Measurements from ENCODE around the gene NRL. TPM values are rescaled to one million over a fixed set of nuclear protein-coding genes. Genes with fewer than 3 reads are reported as not detected.

The NRL gene
- total RNA-seq, 2 donors from 2014 or later, result 4.3 to 4.7 TPM

- TF ChIP-seq POLR2A (IDR thresholded peaks at IDR 0.05), result no peak
- TF ChIP-seq POLR2AphosphoS5 (IDR thresholded peaks at IDR 0.05), result peak; percentile 54
- peak in 2 of 4 experiments; percentile 23 to 35 for TF ChIP-seq CTCF (IDR thresholded peaks at IDR 0.05)
- Histone ChIP-seq H3K27ac (peak within 1 kb of the TSS; percentile 93 to 98), H3K9me3 (no peaks in the 10 kb centered on the region), H3K27me3 (replicated peaks; ENCODE audit: insufficient read depth) (no peaks in the 10 kb centered on the region), H3K4me3 (peak within 1 kb of the TSS; percentile 66 to 93), H3K4me1 (replicated peaks) (no peaks in the 10 kb centered on the region), H3K36me3 (no peaks in the 10 kb centered on the region)
- under 1% methylated on average over 67 of the region's 68 CpGs for WGBS
- intact Hi-C loops (cut with DNase I), result loop anchor here (2.0 to 5.0 kb wide), 3 partner anchors 21 to 1592 kb away; partner anchors contain the start of genes DCAF11 and NRL
- DNase-seq (ENCODE audit: low spot score), result peak; percentile 89
Observed at GRCh38 chr14:24093901-24094840, 20.6 kb downstream of the NRL start, which contains the start of gene PCK2. Gene PCK2 (plus strand): TSS chr14:24094311. CDS start chr14:24094406, 95 bp downstream.

GRCh38 chr14:24093207-24093900 is 21.4 kb downstream of the NRL start:
- peak overlapping the region; percentile 66 to 93 for H3K4me3 ChIP-seq
- no peaks in the 10 kb centered on the region for H3K4me1 ChIP-seq (replicated peaks)
- TF ChIP-seq POLR2A (IDR thresholded peaks at IDR 0.05), result no peak
- TF ChIP-seq CTCF (IDR thresholded peaks at IDR 0.05), result no peak
- no peak for TF ChIP-seq POLR2AphosphoS5 (IDR thresholded peaks at IDR 0.05)
- H3K36me3 ChIP-seq, result no peaks in the 10 kb centered on the region
- no peaks in the 10 kb centered on the region for H3K9me3 ChIP-seq
- DNase-seq (ENCODE audit: low spot score), result no peak
- H3K27me3 ChIP-seq (replicated peaks; ENCODE audit: insufficient read depth), result no peaks in the 10 kb centered on the region
- 65% methylated on average over 19 of the region's 19 CpGs for WGBS
- intact Hi-C loops (cut with DNase I), result loop anchor here (5.0 kb wide), 2 partner anchors 81 to 1591 kb away; no protein-coding TSS in a partner anchor
- peak overlapping the region; percentile 93 to 98 for H3K27ac ChIP-seq

DNA sequence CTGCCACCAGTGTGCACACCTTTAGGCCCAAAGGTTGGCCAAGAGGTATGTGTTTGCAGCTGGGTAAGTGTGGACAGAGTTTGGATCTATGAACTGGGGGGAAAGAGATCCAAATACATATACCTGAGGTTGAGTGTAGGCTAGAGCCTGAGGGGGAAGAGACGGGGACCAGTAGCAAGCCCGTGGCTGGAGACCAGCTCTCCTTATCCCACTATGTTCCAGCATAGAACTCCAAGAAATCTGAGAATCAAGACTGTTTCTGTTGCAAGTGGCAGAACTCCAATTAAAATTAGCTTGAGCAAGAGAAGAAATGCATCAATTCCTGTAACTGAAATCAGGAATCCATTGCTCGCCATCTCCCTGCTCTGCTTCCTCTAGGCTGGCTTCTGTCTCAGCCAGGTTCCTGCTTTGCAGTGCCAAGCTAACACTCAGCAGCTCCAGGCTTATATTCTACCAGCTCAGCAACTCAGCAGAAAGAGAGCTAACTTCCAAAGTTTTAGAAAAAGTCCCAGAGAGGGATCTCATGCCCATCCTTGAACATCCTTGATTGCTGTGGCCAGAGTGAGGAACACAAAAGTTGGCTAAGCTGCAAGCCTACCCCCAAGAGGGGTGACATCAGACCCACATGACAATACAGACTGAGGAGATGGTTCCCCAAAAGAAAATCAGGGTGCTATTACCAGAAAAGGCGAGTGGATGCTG is 22.1 kb downstream of the NRL start:
- intact Hi-C loops (cut with DNase I), result loop anchor here (5.0 kb wide), 2 partner anchors 80 to 1590 kb away; no protein-coding TSS in a partner anchor
- TF ChIP-seq POLR2A (IDR thresholded peaks at IDR 0.05) (no peak), POLR2AphosphoS5 (IDR thresholded peaks at IDR 0.05) (no peak), CTCF (IDR thresholded peaks at IDR 0.05) (no peak)
- Histone ChIP-seq H3K36me3 (no peaks in the 10 kb centered on the region), H3K9me3 (no peaks in the 10 kb centered on the region), H3K4me1 (replicated peaks) (no peaks in the 10 kb centered on the region), H3K27ac (no peak overlapping the region), H3K4me3 (no peak overlapping the region), H3K27me3 (replicated peaks; ENCODE audit: insufficient read depth) (no peaks in the 10 kb centered on the region)
- DNase-seq (ENCODE audit: low spot score), result no peak
- WGBS, result 77% methylated on average over 4 of the region's 4 CpGs

DNA sequence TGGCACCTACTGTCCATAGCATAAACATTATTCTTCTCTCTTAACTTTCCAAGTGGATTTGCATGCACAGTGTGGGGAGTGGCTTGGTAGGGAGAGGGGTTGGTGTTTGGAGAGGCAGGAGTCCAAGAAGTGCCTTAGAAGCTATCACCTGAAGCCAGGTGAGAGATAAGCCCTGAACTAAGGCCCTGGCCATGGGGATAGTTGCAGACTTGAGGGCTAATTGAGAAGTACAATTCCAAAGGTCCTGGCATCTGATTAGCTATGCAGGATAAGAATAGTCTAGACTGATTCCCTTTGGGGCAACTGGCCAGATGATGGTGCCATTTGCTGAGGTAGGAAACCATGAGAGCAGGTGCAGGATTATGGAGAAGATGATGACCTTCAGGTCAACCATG is 22.6 kb downstream of the NRL start:
- Histone ChIP-seq H3K4me3 (no peak overlapping the region), H3K27me3 (replicated peaks; ENCODE audit: insufficient read depth) (no peaks in the 10 kb centered on the region), H3K4me1 (replicated peaks) (no peaks in the 10 kb centered on the region), H3K27ac (no peak overlapping the region), H3K36me3 (no peaks in the 10 kb centered on the region), H3K9me3 (no peaks in the 10 kb centered on the region)
- intact Hi-C loops (cut with DNase I), result loop anchor here (5.0 kb wide), 2 partner anchors 80 to 1590 kb away; no protein-coding TSS in a partner anchor
- no peak for DNase-seq (ENCODE audit: low spot score)
- TF ChIP-seq POLR2A (IDR thresholded peaks at IDR 0.05) (no peak), POLR2AphosphoS5 (IDR thresholded peaks at IDR 0.05) (no peak), CTCF (IDR thresholded peaks at IDR 0.05) (no peak)
